ENCODE results near the gene FALEC.
A peak's percentile ranks its signal among the peaks of the same experiment; 100 is the strongest.

FALEC gene

GRCh38 chr1:150543500-150544143, 28.1 kb downstream of the FALEC start:
- H3K4me3 Mint-ChIP-seq, result no peak overlapping the region

GRCh38 chr1:150544204-150544603, 28.7 kb downstream of the FALEC start:
- H3K4me1 Mint-ChIP-seq, result no peaks in the 10 kb centered on the region
- peaks cover 11% of the 10 kb centered on the region for H3K27me3 Mint-ChIP-seq (ENCODE audit: low read depth)
- no peaks in the 10 kb centered on the region for H3K36me3 Mint-ChIP-seq (ENCODE audit: low read depth)
- no peaks in the 10 kb centered on the region for H3K9me3 Mint-ChIP-seq
- no peak for TF ChIP-seq CTCF (IDR thresholded peaks at IDR 0.05; ENCODE audit: unreplicated experiment in 3 of 3)
- H3K27ac Mint-ChIP-seq, result no peak overlapping the region
- H3K4me3 Mint-ChIP-seq, result no peak overlapping the region

More at GRCh38 chr1:150543500-150544143, 28.1 kb downstream of the FALEC start:
- TF ChIP-seq CTCF (IDR thresholded peaks at IDR 0.05; ENCODE audit: unreplicated experiment in 3 of 3), result no peak
- H3K27me3 Mint-ChIP-seq (ENCODE audit: low read depth), result peaks cover 11% of the 10 kb centered on the region
- no peaks in the 10 kb centered on the region for H3K36me3 Mint-ChIP-seq (ENCODE audit: low read depth)
- H3K4me1 Mint-ChIP-seq, result no peaks in the 10 kb centered on the region
- H3K9me3 Mint-ChIP-seq, result no peaks in the 10 kb centered on the region
- H3K27ac Mint-ChIP-seq, result no peak overlapping the region

GRCh38 chr1:150545486-150546032, 30.0 kb downstream of the FALEC start:
- Mint-ChIP-seq H3K4me1 (peaks cover 5% of the 10 kb centered on the region), H3K4me3 (no peak overlapping the region), H3K27me3 (ENCODE audit: low read depth) (peaks cover 11% of the 10 kb centered on the region), H3K9me3 (no peaks in the 10 kb centered on the region), H3K27ac (peak overlapping the region in 1 of 3 experiments; percentile 5), H3K36me3 (ENCODE audit: low read depth) (no peaks in the 10 kb centered on the region)
- no peak for TF ChIP-seq CTCF (IDR thresholded peaks at IDR 0.05; ENCODE audit: unreplicated experiment in 3 of 3)

GRCh38 chr1:150546294-150546937, 30.9 kb downstream of the FALEC start:
- Mint-ChIP-seq H3K27me3 (ENCODE audit: low read depth) (peaks cover 11% of the 10 kb centered on the region), H3K4me3 (peak overlapping the region in 2 of 3 experiments; percentile 13 to 51), H3K4me1 (peaks cover 11% of the 10 kb centered on the region), H3K9me3 (no peaks in the 10 kb centered on the region), H3K36me3 (ENCODE audit: low read depth) (no peaks in the 10 kb centered on the region), H3K27ac (no peak overlapping the region)
- no peak for TF ChIP-seq CTCF (IDR thresholded peaks at IDR 0.05; ENCODE audit: unreplicated experiment in 3 of 3)

GRCh38 chr1:150548324-150548631, 32.7 kb downstream of the FALEC start:
- Mint-ChIP-seq H3K36me3 (ENCODE audit: low read depth) (no peaks in the 10 kb centered on the region), H3K4me1 (peaks cover 19% of the 10 kb centered on the region)

More at GRCh38 chr1:150548324-150548631, 32.7 kb downstream of the FALEC start:
- no peak for TF ChIP-seq CTCF (IDR thresholded peaks at IDR 0.05; ENCODE audit: unreplicated experiment in 3 of 3)
- peak overlapping the region in 1 of 3 experiments; percentile 73 for H3K27ac Mint-ChIP-seq
- H3K27me3 Mint-ChIP-seq (ENCODE audit: low read depth), result peaks cover 11% of the 10 kb centered on the region
- H3K9me3 Mint-ChIP-seq, result no peaks in the 10 kb centered on the region
- peak overlapping the region; percentile 76 to 86 (median 84) for H3K4me3 Mint-ChIP-seq

Data from nephron (organoid).